Measurements from ENCODE around the gene MAGED2.
"Not testable (repeated sequence)": the region's sequence is repeated elsewhere in the genome, so short reads cannot be mapped to it uniquely, and the experiment has no call there.

GRCh38 chrX:54774391-54775094 lies 33.0 kb upstream of the MAGED2 start:
- TF ChIP-seq SMC3 (IDR thresholded peaks at IDR 0.05; ENCODE audit: borderline replicate concordance, low read length); EP300 (IDR thresholded peaks at IDR 0.05; ENCODE audit: borderline replicate concordance in 1 of 2, control insufficient read depth in 1 of 2, low read depth in 2 of 2, low read length in 2 of 2); NFIC (IDR thresholded peaks at IDR 0.05; ENCODE audit: low read depth, low read length); MAX (IDR thresholded peaks at IDR 0.05; ENCODE audit: low read depth, low read length); SRF (IDR thresholded peaks at IDR 0.05; ENCODE audit: low read depth in 2 of 2, low read length in 2 of 2); RAD21 (IDR thresholded peaks at IDR 0.05; ENCODE audit: insufficient read depth, low read depth, low read length); E2F4 (IDR thresholded peaks at IDR 0.05; ENCODE audit: low read depth, low read length); NFYB (IDR thresholded peaks at IDR 0.05; ENCODE audit: insufficient read depth, low read depth, low read length); POU2F2 (IDR thresholded peaks at IDR 0.05; ENCODE audit: borderline replicate concordance, low read depth, low read length); POLR2A (IDR thresholded peaks at IDR 0.05; ENCODE audit: low read depth, low read length): not testable (repeated sequence)

Measured in GM12878 (cell line).